Measurements from ENCODE around the gene PHC2.

DNA sequence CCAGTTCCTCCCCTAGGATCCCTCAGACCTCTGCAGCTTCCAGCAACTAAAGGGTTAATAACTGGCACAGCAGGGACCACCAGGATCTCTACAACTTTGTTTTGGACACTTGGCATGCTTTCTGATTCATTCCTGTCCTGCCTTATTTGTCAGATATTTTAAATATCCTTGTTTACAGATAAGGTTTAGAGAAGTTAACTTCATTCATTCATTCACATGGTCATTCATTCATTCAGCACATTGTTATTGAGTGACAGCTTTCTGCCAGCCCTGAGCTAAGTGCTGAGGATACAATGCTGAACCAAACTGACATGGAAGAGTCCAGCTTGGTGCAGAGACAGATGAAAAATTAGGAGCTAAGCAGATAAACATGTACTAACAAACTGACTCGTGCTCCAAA lies 8.8 kb upstream of the PHC2 start:
- TF ChIP-seq MEIS1 (CRISPR knock-in tag; IDR thresholded peaks at IDR 0.05; ENCODE audit: borderline replicate concordance) (no peak), ZNF335 (tag by site-specific recombination; conservative IDR thresholded peaks at IDR 0.05) (no peak), ZNF175 (tag by site-specific recombination; IDR thresholded peaks at IDR 0.05) (no peak), ZNF292 (tag by site-specific recombination; IDR thresholded peaks at IDR 0.05; ENCODE audit: borderline replicate concordance, low read depth) (no peak), ZIC2 (tag by site-specific recombination; IDR thresholded peaks at IDR 0.05) (no peak), HOXA7 (CRISPR knock-in tag; IDR thresholded peaks at IDR 0.05; ENCODE audit: borderline replicate concordance) (no peak), SP2 (tag by site-specific recombination; IDR thresholded peaks at IDR 0.05) (no peak), ZNF830 (tag by site-specific recombination; IDR thresholded peaks at IDR 0.05; ENCODE audit: low read depth) (no peak), BCL11A (tag by site-specific recombination; IDR thresholded peaks at IDR 0.05; ENCODE audit: low read depth) (no peak)
- TF ChIP-seq, protein P1, sequence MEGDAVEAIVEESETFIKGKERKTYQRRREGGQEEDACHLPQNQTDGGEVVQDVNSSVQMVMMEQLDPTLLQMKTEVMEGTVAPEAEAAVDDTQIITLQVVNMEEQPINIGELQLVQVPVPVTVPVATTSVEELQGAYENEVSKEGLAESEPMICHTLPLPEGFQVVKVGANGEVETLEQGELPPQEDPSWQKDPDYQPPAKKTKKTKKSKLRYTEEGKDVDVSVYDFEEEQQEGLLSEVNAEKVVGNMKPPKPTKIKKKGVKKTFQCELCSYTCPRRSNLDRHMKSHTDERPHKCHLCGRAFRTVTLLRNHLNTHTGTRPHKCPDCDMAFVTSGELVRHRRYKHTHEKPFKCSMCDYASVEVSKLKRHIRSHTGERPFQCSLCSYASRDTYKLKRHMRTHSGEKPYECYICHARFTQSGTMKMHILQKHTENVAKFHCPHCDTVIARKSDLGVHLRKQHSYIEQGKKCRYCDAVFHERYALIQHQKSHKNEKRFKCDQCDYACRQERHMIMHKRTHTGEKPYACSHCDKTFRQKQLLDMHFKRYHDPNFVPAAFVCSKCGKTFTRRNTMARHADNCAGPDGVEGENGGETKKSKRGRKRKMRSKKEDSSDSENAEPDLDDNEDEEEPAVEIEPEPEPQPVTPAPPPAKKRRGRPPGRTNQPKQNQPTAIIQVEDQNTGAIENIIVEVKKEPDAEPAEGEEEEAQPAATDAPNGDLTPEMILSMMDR (tag by site-specific recombination; IDR thresholded peaks at IDR 0.05): no peak
- TF ChIP-seq, protein P2, sequence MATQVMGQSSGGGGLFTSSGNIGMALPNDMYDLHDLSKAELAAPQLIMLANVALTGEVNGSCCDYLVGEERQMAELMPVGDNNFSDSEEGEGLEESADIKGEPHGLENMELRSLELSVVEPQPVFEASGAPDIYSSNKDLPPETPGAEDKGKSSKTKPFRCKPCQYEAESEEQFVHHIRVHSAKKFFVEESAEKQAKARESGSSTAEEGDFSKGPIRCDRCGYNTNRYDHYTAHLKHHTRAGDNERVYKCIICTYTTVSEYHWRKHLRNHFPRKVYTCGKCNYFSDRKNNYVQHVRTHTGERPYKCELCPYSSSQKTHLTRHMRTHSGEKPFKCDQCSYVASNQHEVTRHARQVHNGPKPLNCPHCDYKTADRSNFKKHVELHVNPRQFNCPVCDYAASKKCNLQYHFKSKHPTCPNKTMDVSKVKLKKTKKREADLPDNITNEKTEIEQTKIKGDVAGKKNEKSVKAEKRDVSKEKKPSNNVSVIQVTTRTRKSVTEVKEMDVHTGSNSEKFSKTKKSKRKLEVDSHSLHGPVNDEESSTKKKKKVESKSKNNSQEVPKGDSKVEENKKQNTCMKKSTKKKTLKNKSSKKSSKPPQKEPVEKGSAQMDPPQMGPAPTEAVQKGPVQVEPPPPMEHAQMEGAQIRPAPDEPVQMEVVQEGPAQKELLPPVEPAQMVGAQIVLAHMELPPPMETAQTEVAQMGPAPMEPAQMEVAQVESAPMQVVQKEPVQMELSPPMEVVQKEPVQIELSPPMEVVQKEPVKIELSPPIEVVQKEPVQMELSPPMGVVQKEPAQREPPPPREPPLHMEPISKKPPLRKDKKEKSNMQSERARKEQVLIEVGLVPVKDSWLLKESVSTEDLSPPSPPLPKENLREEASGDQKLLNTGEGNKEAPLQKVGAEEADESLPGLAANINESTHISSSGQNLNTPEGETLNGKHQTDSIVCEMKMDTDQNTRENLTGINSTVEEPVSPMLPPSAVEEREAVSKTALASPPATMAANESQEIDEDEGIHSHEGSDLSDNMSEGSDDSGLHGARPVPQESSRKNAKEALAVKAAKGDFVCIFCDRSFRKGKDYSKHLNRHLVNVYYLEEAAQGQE (tag by site-specific recombination; IDR thresholded peaks at IDR 0.05): no peak
- TF ChIP-seq, protein P3, sequence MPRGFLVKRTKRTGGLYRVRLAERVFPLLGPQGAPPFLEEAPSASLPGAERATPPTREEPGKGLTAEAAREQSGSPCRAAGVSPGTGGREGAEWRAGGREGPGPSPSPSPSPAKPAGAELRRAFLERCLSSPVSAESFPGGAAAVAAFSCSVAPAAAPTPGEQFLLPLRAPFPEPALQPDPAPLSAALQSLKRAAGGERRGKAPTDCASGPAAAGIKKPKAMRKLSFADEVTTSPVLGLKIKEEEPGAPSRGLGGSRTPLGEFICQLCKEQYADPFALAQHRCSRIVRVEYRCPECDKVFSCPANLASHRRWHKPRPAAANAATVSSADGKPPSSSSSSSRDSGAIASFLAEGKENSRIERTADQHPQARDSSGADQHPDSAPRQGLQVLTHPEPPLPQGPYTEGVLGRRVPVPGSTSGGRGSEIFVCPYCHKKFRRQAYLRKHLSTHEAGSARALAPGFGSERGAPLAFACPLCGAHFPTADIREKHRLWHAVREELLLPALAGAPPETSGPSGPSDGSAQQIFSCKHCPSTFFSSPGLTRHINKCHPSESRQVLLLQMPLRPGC (tag by site-specific recombination; IDR thresholded peaks at IDR 0.05): no peak
